GM19395 (cell line): ENCODE measurements around the gene SEPTIN11.

Source experiments
- ATAC-seq: cut with Tn5 transposase; IDR thresholded peaks from one replicate; pipeline ENCODE4 v1.9.1; 2021; ENCODE audit warnings: mild to moderate bottlenecking, moderate library complexity; ENCODE audit not compliant: unreplicated experiment

SEPTIN11 gene

GRCh38 chr4:76977736-76978350 lies 28.3 kb downstream of the SEPTIN11 start:
- ATAC-seq, result no peak

- no peak for ATAC-seq
These were observed 29.7 kb downstream of the SEPTIN11 start for GRCh38 chr4:76979236-76979635.

- no peak for ATAC-seq
These were observed 30.7 kb downstream of the SEPTIN11 start for GRCh38 chr4:76980261-76980660.

GRCh38 chr4:76981644-76982043 lies 32.1 kb downstream of the SEPTIN11 start:
- no peak for ATAC-seq

- ATAC-seq, result no peak
These were observed 33.4 kb downstream of the SEPTIN11 start for GRCh38 chr4:76982638-76983584.

GRCh38 chr4:76984127-76984526 lies 34.6 kb downstream of the SEPTIN11 start:
- ATAC-seq, result peak; percentile 66

- ATAC-seq, result no peak
These were observed 35.2 kb downstream of the SEPTIN11 start for GRCh38 chr4:76984788-76985211.

- no peak for ATAC-seq
These were observed 37.6 kb downstream of the SEPTIN11 start for GRCh38 chr4:76987153-76987591.

GRCh38 chr4:76987685-76988084 lies 38.1 kb downstream of the SEPTIN11 start:
- no peak for ATAC-seq

- ATAC-seq, result no peak
These were observed 40.0 kb downstream of the SEPTIN11 start for GRCh38 chr4:76989391-76990061.

- ATAC-seq, result no peak
These were observed 40.9 kb downstream of the SEPTIN11 start for GRCh38 chr4:76990288-76991080.

GRCh38 chr4:76991161-76991660 lies 41.7 kb downstream of the SEPTIN11 start:
- ATAC-seq, result no peak

GRCh38 chr4:76993787-76994641 lies 44.5 kb downstream of the SEPTIN11 start:
- peak; percentile 94 for ATAC-seq

- no peak for ATAC-seq
These were observed 46.2 kb downstream of the SEPTIN11 start for GRCh38 chr4:76995776-76996175.

- no peak for ATAC-seq
These were observed 46.9 kb downstream of the SEPTIN11 start for GRCh38 chr4:76996445-76996844.

GRCh38 chr4:76997077-76997476 lies 47.5 kb downstream of the SEPTIN11 start:
- ATAC-seq, result no peak

- no peak for ATAC-seq
These were observed 48.0 kb downstream of the SEPTIN11 start for GRCh38 chr4:76997532-76997931.

- ATAC-seq, result no peak
These were observed 48.8 kb downstream of the SEPTIN11 start for GRCh38 chr4:76998251-76998901.
